Peyer's patch (tissue), 4 donors: ENCODE results near the gene BIRC7.

Experiments used
- POLR2A ChIP-seq, 2 donors: fragments of 450-650 bp; IDR thresholded peaks; one replicate each; pipeline ENCODE4 v1.5.1; 2017; ENCODE audit warnings: antibody characterized with exemption in 2 of 2, mild to moderate bottlenecking in 2 of 2, moderate library complexity in 2 of 2
- TF ChIP-seq, protein P1 (sequence below), 6 experiments: fragments of 450-650 bp in 4 of 6; fragments of 200-600 bp in 2 of 6; sonication (generic) in 1 of 6; IDR thresholded peaks; one replicate each; pipeline ENCODE4 v1.5.1; 2017 to 2019; ENCODE audit warnings: antibody characterized with exemption in 6 of 6, mild to moderate bottlenecking in 3 of 6, moderate library complexity in 1 of 6

DNA sequence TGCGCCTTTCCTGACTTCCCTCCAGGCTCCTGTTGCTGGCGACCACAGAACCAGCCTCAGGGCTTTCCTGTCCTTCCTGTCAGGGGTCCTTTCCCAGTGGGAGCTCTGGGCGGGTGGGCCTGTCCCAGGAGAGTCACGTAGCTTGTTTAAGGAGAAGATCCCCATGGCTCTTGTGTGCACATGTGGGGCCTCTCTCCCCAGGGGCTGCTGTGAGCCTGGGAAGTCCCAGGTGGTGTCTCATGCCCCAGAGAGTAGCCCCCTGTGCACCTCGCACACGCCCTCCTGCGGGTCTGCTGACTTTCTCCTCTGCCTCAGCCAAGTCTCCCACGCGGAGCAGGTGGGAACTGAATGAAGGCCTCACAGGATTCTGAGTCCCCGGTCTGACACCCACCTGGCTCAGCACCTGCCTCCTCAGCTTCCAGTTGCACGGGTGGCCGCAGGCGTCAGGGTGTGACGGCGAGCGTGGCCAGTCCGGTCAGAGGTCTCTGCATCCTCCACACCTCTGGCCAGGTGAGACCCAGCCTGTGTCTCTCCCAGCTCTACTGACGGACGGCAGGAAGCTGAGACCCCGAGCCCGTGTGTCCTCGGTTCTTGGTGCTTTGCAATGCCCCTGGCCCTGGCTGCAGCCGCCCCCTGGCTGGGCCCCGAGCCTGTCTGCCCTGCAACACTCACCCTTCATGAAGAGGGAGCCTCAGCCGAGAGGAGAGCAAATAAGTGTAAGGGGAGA lies 24.2 kb downstream of the BIRC7 start:
- TF ChIP-seq, protein P1, sequence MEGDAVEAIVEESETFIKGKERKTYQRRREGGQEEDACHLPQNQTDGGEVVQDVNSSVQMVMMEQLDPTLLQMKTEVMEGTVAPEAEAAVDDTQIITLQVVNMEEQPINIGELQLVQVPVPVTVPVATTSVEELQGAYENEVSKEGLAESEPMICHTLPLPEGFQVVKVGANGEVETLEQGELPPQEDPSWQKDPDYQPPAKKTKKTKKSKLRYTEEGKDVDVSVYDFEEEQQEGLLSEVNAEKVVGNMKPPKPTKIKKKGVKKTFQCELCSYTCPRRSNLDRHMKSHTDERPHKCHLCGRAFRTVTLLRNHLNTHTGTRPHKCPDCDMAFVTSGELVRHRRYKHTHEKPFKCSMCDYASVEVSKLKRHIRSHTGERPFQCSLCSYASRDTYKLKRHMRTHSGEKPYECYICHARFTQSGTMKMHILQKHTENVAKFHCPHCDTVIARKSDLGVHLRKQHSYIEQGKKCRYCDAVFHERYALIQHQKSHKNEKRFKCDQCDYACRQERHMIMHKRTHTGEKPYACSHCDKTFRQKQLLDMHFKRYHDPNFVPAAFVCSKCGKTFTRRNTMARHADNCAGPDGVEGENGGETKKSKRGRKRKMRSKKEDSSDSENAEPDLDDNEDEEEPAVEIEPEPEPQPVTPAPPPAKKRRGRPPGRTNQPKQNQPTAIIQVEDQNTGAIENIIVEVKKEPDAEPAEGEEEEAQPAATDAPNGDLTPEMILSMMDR (IDR thresholded peaks at IDR 0.05): no peak
- no peak for TF ChIP-seq POLR2A (IDR thresholded peaks at IDR 0.05)
